OCI-LY1 (cell line): Measurements from ENCODE around the gene ALOX5AP.

ENCODE experiments used
- EZH2 ChIP-seq: fragments of 200-600 bp; sonication (generic), shearing (Covaris generic); IDR thresholded peaks from 2 replicates; pipeline ENCODE4 v1.8.0; 2017; ENCODE audit warnings: borderline replicate concordance, mixed run types, mild to moderate bottlenecking, antibody characterized with exemption, low read length, moderate library complexity, mixed read lengths
- TF ChIP-seq, protein P1 (sequence below): fragments of 200-600 bp; sonication (generic), shearing (Covaris generic); IDR thresholded peaks from 2 replicates; pipeline ENCODE4 v1.5.1; 2017; ENCODE audit warnings: mild to moderate bottlenecking, antibody characterized with exemption, low read length, moderate library complexity, mixed read lengths

DNA sequence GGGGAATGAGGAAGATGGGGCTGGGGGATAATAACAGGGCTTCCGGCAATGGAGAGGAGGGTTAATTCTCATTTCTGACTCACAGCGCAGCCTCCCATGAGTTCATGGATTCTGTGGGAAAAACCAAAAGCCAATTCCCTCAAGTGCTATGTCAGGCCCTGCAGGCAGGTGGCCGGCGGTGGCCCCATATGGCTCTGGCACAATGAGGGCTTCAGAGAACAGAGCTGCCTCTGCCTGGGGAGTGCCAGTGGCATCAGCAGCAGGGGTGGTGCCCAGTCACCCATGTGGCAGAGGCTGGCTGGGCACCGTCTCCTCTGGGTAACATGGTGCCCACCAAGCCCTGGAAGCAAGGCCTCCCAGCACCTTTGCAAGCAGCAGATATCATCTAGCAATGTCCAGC is 69.1 kb downstream of the ALOX5AP start:
- TF ChIP-seq, protein P1, sequence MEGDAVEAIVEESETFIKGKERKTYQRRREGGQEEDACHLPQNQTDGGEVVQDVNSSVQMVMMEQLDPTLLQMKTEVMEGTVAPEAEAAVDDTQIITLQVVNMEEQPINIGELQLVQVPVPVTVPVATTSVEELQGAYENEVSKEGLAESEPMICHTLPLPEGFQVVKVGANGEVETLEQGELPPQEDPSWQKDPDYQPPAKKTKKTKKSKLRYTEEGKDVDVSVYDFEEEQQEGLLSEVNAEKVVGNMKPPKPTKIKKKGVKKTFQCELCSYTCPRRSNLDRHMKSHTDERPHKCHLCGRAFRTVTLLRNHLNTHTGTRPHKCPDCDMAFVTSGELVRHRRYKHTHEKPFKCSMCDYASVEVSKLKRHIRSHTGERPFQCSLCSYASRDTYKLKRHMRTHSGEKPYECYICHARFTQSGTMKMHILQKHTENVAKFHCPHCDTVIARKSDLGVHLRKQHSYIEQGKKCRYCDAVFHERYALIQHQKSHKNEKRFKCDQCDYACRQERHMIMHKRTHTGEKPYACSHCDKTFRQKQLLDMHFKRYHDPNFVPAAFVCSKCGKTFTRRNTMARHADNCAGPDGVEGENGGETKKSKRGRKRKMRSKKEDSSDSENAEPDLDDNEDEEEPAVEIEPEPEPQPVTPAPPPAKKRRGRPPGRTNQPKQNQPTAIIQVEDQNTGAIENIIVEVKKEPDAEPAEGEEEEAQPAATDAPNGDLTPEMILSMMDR = no peak
- no peak for TF ChIP-seq EZH2
